ENCODE results near the gene SPHK1.
A peak's percentile ranks its signal among the peaks of the same experiment; 100 is the strongest.

SPHK1 gene

DNA sequence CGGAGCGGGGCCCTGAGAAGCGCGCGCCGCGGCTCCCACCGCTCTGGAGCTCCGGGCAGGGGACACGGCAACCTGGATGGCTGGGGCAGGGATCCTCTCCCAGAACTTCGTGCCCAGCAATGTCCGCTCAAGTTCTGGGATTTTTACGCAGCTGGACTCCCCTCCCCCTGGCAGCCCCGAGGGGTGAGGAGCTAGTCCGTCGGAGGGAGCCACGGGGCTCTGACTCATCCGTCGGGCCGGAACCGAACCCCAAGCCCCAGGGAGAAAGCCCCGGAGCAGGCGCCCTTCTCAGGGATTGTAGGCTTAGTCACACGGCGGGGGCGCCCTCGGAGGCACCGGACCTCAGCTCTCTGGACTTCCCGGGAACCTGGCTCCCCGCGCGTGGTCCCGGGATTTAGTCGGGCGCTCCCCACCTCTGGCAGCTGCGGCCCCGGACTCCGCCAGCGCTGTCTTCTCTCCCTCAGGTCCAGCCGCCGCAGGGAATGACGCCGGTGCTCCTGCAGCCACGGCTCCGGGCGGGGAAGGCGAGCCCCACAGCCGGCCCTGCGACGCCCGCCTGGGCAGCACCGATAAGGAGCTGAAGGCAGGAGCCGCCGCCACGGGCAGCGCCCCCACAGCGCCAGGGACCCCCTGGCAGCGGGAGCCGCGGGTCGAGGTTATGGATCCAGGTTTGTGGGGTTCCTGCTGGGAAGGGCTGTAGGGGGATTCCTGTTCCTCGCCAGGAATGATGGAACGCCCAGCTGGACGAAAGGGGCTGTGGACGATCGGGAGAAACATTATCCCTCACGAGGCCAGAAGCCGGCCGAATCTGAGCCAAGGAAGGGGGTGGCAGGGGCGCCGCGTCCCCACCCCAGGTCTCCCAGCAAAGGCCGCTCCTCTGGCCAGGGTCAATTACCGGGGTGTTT lies 830 bp downstream of the SPHK1 start:
- in situ Hi-C loops (cut with HindIII; ENCODE audit: low pct_ligation_motif_present, low sequenced_read_pairs) = no loop called here
- Histone ChIP-seq H3K4me3 (ENCODE audit: low read depth, low read length) (peak overlapping the region; percentile 94), H3K36me3 (replicated peaks) (peaks cover 30% of the 10 kb centered on the region), H3K27ac (peak overlapping the region; percentile 99), H3K27me3 (replicated peaks) (no peaks in the 10 kb centered on the region)
- TF ChIP-seq, protein P1, sequence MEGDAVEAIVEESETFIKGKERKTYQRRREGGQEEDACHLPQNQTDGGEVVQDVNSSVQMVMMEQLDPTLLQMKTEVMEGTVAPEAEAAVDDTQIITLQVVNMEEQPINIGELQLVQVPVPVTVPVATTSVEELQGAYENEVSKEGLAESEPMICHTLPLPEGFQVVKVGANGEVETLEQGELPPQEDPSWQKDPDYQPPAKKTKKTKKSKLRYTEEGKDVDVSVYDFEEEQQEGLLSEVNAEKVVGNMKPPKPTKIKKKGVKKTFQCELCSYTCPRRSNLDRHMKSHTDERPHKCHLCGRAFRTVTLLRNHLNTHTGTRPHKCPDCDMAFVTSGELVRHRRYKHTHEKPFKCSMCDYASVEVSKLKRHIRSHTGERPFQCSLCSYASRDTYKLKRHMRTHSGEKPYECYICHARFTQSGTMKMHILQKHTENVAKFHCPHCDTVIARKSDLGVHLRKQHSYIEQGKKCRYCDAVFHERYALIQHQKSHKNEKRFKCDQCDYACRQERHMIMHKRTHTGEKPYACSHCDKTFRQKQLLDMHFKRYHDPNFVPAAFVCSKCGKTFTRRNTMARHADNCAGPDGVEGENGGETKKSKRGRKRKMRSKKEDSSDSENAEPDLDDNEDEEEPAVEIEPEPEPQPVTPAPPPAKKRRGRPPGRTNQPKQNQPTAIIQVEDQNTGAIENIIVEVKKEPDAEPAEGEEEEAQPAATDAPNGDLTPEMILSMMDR (IDR thresholded peaks at IDR 0.05; ENCODE audit: low read depth, low read length, missing control alignments) = no peak
- DNase-seq = peak; percentile 77

DNA sequence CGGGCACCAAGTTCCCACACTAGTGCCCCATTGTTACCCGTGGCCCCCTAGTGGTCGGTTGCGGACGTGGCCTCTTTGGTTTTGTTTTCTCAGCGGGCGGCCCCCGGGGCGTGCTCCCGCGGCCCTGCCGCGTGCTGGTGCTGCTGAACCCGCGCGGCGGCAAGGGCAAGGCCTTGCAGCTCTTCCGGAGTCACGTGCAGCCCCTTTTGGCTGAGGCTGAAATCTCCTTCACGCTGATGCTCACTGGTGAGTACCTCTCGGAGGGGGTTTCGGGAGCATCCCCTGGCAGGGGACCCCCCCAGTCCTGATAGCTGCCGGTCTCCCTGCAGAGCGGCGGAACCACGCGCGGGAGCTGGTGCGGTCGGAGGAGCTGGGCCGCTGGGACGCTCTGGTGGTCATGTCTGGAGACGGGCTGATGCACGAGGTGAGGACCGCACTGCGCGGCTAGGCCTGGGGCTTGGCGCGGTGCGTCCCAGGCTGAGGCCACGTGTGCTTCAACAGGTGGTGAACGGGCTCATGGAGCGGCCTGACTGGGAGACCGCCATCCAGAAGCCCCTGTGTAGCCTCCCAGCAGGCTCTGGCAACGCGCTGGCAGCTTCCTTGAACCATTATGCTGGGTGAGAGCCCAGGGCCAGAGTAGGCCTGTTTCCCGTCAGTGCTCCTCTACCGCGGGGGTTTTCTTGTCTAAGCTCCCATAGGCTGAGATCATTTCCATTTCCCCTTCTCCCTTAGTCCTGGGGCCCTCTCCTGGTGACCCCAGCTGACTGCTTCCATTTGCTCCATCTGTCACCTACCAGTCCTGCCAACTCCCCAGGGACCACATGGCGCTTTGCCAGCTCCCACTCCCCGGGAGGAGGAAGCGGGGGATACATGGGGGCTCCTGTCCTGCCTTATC lies 1.7 kb downstream of the SPHK1 start:
- Histone ChIP-seq H3K36me3 (replicated peaks) (peaks cover 31% of the 10 kb centered on the region), H3K4me3 (ENCODE audit: low read depth, low read length) (peak overlapping the region; percentile 94), H3K27ac (peak overlapping the region; percentile 99), H3K27me3 (replicated peaks) (no peaks in the 10 kb centered on the region)
- in situ Hi-C loops (cut with HindIII; ENCODE audit: low pct_ligation_motif_present, low sequenced_read_pairs) = no loop called here
- DNase-seq = peak; percentile 82
- TF ChIP-seq, protein P1 (IDR thresholded peaks at IDR 0.05; ENCODE audit: low read depth, low read length, missing control alignments) = peak; percentile 84

DNA sequence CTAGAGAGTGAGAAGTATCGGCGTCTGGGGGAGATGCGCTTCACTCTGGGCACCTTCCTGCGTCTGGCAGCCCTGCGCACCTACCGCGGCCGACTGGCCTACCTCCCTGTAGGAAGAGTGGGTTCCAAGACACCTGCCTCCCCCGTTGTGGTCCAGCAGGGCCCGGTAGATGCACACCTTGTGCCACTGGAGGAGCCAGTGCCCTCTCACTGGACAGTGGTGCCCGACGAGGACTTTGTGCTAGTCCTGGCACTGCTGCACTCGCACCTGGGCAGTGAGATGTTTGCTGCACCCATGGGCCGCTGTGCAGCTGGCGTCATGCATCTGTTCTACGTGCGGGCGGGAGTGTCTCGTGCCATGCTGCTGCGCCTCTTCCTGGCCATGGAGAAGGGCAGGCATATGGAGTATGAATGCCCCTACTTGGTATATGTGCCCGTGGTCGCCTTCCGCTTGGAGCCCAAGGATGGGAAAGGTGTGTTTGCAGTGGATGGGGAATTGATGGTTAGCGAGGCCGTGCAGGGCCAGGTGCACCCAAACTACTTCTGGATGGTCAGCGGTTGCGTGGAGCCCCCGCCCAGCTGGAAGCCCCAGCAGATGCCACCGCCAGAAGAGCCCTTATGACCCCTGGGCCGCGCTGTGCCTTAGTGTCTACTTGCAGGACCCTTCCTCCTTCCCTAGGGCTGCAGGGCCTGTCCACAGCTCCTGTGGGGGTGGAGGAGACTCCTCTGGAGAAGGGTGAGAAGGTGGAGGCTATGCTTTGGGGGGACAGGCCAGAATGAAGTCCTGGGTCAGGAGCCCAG lies 2.8 kb downstream of the SPHK1 start:
- TF ChIP-seq, protein P1 (IDR thresholded peaks at IDR 0.05; ENCODE audit: low read depth, low read length, missing control alignments) = no peak
- H3K36me3 ChIP-seq (replicated peaks) = peaks cover 38% of the 10 kb centered on the region
- DNase-seq = no peak

DNA sequence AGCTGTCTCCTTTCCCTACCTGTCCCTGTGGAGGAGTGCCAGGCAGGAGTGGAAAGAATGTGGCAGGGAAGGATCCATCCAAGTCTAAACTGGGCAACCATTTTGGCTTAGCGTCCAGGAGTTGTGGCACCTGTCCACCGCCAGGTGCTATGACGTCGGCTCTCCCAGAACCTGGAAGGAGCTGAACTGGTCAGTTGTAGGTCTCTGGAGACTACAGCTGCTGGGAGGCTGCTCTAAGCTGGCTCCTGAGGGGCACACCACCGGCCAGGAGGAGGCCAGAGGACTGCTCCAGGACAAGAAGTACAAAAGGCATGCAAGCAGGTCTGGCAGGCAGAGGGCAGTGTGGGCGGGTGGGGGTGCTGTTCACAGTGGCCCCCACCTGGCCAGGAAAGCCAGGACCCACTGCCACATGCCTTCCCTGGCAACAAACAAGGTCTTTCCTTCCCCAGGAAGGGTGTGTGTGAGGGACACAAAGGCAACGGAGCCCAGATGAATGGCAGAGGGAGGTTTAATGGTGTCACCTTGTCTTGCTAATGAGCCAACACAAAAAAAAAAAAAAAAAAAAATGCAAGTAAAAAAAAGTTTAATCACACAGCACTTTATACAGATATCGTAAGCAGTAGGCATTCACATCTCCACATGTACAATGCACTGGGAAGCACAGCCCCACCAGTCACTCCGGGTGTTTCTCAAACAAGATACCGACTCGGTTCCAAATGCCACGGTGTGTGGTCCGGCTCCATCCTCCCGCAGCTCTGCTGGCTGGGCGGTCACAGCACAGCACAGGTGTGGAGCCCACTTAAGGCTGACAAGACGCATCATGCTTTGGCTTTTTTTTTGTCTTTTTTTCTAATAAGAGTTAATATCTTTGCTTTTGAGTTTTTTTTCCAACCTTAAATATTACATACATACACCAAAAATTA lies 4.8 kb downstream of the SPHK1 start:
- Histone ChIP-seq H3K27ac (no peak overlapping the region), H3K4me3 (ENCODE audit: low read depth, low read length) (no peak overlapping the region), H3K27me3 (replicated peaks) (no peaks in the 10 kb centered on the region), H3K36me3 (replicated peaks) (peaks cover 44% of the 10 kb centered on the region)
- DNase-seq = no peak
- in situ Hi-C loops (cut with HindIII; ENCODE audit: low pct_ligation_motif_present, low sequenced_read_pairs) = no loop called here
- TF ChIP-seq, protein P1 (IDR thresholded peaks at IDR 0.05; ENCODE audit: low read depth, low read length, missing control alignments) = peak; percentile 46

More for the DNA sequence above, 2.8 kb downstream of the SPHK1 start:
- H3K27me3 ChIP-seq (replicated peaks) = no peaks in the 10 kb centered on the region
- in situ Hi-C loops (cut with HindIII; ENCODE audit: low pct_ligation_motif_present, low sequenced_read_pairs) = no loop called here
- peak overlapping the region; percentile 94 for H3K4me3 ChIP-seq (ENCODE audit: low read depth, low read length)
- H3K27ac ChIP-seq = peak overlapping the region; percentile 99

All from brain microvascular endothelial cell (primary cell).